Activated T-cell treated with anti-CD3 and anti-CD28 coated beads, Interleukin-2, amount 50 U/mL, for 48 hours (primary cell): ENCODE measurements around the gene PITPNC1.
"Not testable (repeated sequence)": the region's sequence is repeated elsewhere in the genome, so short reads cannot be mapped to it uniquely, and the experiment has no call there.

Experiments
- DNase-seq, 2 experiments: peaks; one replicate each; pipeline ENCODE4 v3.0.0-alpha.2; 2020

Gene PITPNC1

GRCh38 chr17:67401598-67402504 lies 24.8 kb downstream of the PITPNC1 start:
- DNase-seq = peak in 1 of 2 experiments; percentile 39

- DNase-seq = no peak
These were observed 26.0 kb downstream of the PITPNC1 start for GRCh38 chr17:67403065-67403464.

- no peak for DNase-seq
These were observed 26.4 kb downstream of the PITPNC1 start for GRCh38 chr17:67403483-67403882.

- not testable (repeated sequence) for DNase-seq
These were observed 31.4 kb downstream of the PITPNC1 start for GRCh38 chr17:67408455-67408830.

- DNase-seq = no peak
These were observed 34.3 kb downstream of the PITPNC1 start for GRCh38 chr17:67411397-67411796.

- DNase-seq = no peak
These were observed 35.0 kb downstream of the PITPNC1 start for GRCh38 chr17:67412032-67412431.

GRCh38 chr17:67412941-67413340 lies 35.9 kb downstream of the PITPNC1 start:
- no peak for DNase-seq

GRCh38 chr17:67413388-67413787 lies 36.3 kb downstream of the PITPNC1 start:
- DNase-seq = no peak

- no peak for DNase-seq
These were observed 37.0 kb downstream of the PITPNC1 start for GRCh38 chr17:67414130-67414529.

- DNase-seq = no peak
These were observed 37.5 kb downstream of the PITPNC1 start for GRCh38 chr17:67414559-67414958.

- no peak for DNase-seq
These were observed 38.2 kb downstream of the PITPNC1 start for GRCh38 chr17:67415291-67415690.

- no peak for DNase-seq
These were observed 40.4 kb downstream of the PITPNC1 start for GRCh38 chr17:67417507-67417906.

GRCh38 chr17:67420994-67421393 lies 43.9 kb downstream of the PITPNC1 start:
- DNase-seq = no peak

- DNase-seq = peak in 1 of 2 experiments; percentile 50
These were observed 44.8 kb downstream of the PITPNC1 start for GRCh38 chr17:67421869-67422273.

- not testable (repeated sequence) for DNase-seq
These were observed 45.2 kb downstream of the PITPNC1 start for GRCh38 chr17:67422296-67422695.

GRCh38 chr17:67422897-67423296 lies 45.8 kb downstream of the PITPNC1 start:
- no peak for DNase-seq

GRCh38 chr17:67425571-67426160 lies 48.6 kb downstream of the PITPNC1 start:
- DNase-seq = no peak

- no peak for DNase-seq
These were observed 50.3 kb downstream of the PITPNC1 start for GRCh38 chr17:67427424-67427823.

- DNase-seq = not testable (repeated sequence)
These were observed 53.4 kb downstream of the PITPNC1 start for GRCh38 chr17:67430515-67430914.

GRCh38 chr17:67431249-67432015 lies 54.4 kb downstream of the PITPNC1 start:
- DNase-seq = no peak

- DNase-seq = no peak
These were observed 56.3 kb downstream of the PITPNC1 start for GRCh38 chr17:67433248-67433924.

- peak; percentile 52 to 62 for DNase-seq
These were observed 57.0 kb downstream of the PITPNC1 start for GRCh38 chr17:67434061-67434525.

GRCh38 chr17:67435122-67435521 lies 58.0 kb downstream of the PITPNC1 start:
- DNase-seq = peak; percentile 59 to 67
